ENCODE results near the gene CDKL1. TPM values are rescaled to one million over a fixed set of nuclear protein-coding genes. Genes with fewer than 3 reads are reported as not detected.

CDKL1 gene
- polyA plus RNA-seq, 3 donors = 1.2 to 2.5 (median 1.3) TPM

DNA sequence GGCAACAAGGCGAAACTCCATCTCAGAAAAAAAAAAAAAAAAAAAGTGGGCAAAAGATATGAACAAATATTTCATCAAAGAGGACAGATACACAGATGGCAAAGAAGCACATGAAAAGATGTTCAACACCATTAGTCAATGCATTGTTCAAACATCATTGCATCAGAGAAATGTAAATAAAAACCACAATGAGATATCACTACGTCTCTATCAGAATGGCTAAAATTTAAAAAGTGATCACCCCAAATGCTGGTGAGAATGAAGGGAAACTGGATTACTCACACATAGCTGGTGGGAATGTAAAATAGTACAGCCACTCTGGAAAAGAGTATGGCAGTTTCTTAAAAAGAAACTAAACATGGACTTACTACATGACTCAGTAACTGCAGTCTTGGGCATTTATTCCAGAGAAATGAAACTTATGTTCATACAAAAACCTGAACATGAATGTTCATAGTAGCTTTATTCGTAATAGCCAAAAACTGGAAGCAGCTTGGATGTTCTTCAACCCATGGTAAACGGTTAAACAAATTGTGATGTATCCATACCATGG is 88.2 kb downstream of the CDKL1 start:
- H3K9ac ChIP-seq (ENCODE audit: insufficient read depth, low read length, poor library complexity, severe bottlenecking) = no peak overlapping the region
- no peak for DNase-seq
- H3K36me3 Mint-ChIP-seq = peaks cover 0 to 2% of the 10 kb centered on the region in 2 donors
- TF ChIP-seq, protein P1, sequence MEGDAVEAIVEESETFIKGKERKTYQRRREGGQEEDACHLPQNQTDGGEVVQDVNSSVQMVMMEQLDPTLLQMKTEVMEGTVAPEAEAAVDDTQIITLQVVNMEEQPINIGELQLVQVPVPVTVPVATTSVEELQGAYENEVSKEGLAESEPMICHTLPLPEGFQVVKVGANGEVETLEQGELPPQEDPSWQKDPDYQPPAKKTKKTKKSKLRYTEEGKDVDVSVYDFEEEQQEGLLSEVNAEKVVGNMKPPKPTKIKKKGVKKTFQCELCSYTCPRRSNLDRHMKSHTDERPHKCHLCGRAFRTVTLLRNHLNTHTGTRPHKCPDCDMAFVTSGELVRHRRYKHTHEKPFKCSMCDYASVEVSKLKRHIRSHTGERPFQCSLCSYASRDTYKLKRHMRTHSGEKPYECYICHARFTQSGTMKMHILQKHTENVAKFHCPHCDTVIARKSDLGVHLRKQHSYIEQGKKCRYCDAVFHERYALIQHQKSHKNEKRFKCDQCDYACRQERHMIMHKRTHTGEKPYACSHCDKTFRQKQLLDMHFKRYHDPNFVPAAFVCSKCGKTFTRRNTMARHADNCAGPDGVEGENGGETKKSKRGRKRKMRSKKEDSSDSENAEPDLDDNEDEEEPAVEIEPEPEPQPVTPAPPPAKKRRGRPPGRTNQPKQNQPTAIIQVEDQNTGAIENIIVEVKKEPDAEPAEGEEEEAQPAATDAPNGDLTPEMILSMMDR (IDR thresholded peaks at IDR 0.05) = no peak
- H2AFZ ChIP-seq (ENCODE audit: insufficient read depth, low read depth, low read length, poor library complexity, severe bottlenecking) = no peak overlapping the region
- H3K4me1 ChIP-seq (ENCODE audit: control insufficient read depth in 1 of 2, insufficient read depth in 2 of 2, low read length in 2 of 2) = peaks cover 17 to 34% of the 10 kb centered on the region in 2 donors
- H3K27me3 ChIP-seq (ENCODE audit: control insufficient read depth in 2 of 2, insufficient read depth in 2 of 2, low read length in 2 of 2) = no peaks in the 10 kb centered on the region
- intact Hi-C loops (cut with micrococcal nuclease) = no loop called here
- no peaks in the 10 kb centered on the region for H3K9me3 Mint-ChIP-seq
- no peak overlapping the region for H3K27ac ChIP-seq (ENCODE audit: low read depth in 1 of 2, low read length in 2 of 2)
- no peak overlapping the region for H3K4me3 ChIP-seq (replicated peaks in 1 of 3; ENCODE audit: low read depth in 2 of 3, low read length in 3 of 3)
- peaks cover 18% of the 10 kb centered on the region for H3K4me1 Mint-ChIP-seq
- peaks cover 18% of the 10 kb centered on the region for H3K79me2 ChIP-seq (ENCODE audit: insufficient read depth, low read length)
- H3K27me3 Mint-ChIP-seq (ENCODE audit: low read depth in 3 of 3) = peaks cover 0 to 3% (median 0%) of the 10 kb centered on the region in 3 donors
- no peak overlapping the region for H3K27ac Mint-ChIP-seq
- H3K4me2 ChIP-seq (replicated peaks; ENCODE audit: extremely low read depth, low read length, poor library complexity, severe bottlenecking) = no peak overlapping the region
- no peaks in the 10 kb centered on the region for H3K36me3 ChIP-seq (replicated peaks in 1 of 2; ENCODE audit: control insufficient read depth in 1 of 2, insufficient read depth in 2 of 2, low read length in 2 of 2)
- WGBS (ENCODE audit: insufficient coverage) = no CpG with 5 or more reads among the region's 4 CpGs
- H3K9me3 ChIP-seq (replicated peaks in 1 of 2; ENCODE audit: control insufficient read depth in 1 of 2, insufficient read depth in 1 of 2, low read length in 2 of 2) = no peaks in the 10 kb centered on the region
- H4K20me1 ChIP-seq (ENCODE audit: insufficient read depth, low read length) = peaks cover 4% of the 10 kb centered on the region
- no peak overlapping the region for H3K4me3 Mint-ChIP-seq

DNA sequence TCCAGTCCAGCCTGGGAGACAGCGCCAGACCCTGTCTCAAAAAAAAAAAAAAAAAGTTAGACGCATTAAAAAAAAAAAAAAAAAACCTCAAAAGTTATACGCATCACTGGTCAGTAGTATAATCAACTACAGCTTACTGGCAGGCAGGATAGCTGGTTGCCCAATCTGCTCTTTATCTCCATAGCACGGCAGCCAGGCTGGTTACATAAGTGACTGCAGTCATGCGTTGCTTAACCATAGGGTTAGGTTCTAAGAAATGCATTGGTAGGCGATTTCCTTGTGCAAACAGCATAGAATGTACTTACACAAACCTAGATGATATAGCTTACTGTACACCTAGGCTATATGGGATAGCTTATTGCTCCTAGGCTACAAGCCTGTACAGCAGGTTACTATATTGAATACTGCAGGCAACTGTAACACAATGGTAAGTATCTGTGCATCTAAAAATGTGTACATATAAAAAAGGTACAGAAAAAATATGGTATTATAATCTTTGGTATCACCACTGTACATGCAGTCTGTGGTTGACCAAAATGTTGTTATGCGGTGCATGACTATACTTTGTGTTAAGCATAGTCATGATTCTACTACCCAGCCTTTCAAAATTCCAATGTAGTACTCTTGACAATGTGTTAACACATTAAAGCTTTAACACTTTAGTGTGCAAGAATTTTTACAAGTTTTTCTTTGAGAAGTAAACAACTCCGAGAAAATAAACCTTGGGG is 92.8 kb downstream of the CDKL1 start:
- Histone ChIP-seq H2AFZ (ENCODE audit: insufficient read depth, low read depth, low read length, poor library complexity, severe bottlenecking) (no peak overlapping the region), H3K9ac (ENCODE audit: insufficient read depth, low read length, poor library complexity, severe bottlenecking) (no peak overlapping the region), H3K27ac (ENCODE audit: low read depth in 1 of 2, low read length in 2 of 2) (peak overlapping the region in 1 of 2 donors; percentile 21), H3K4me2 (replicated peaks; ENCODE audit: extremely low read depth, low read length, poor library complexity, severe bottlenecking) (no peak overlapping the region), H3K4me3 (replicated peaks in 1 of 3; ENCODE audit: low read depth in 2 of 3, low read length in 3 of 3) (no peak overlapping the region), H3K4me1 (ENCODE audit: control insufficient read depth in 1 of 2, insufficient read depth in 2 of 2, low read length in 2 of 2) (peaks cover 0 to 11% of the 10 kb centered on the region in 2 donors), H4K20me1 (ENCODE audit: insufficient read depth, low read length) (no peaks in the 10 kb centered on the region), H3K36me3 (replicated peaks in 1 of 2; ENCODE audit: control insufficient read depth in 1 of 2, insufficient read depth in 2 of 2, low read length in 2 of 2) (no peaks in the 10 kb centered on the region), H3K9me3 (replicated peaks in 1 of 2; ENCODE audit: control insufficient read depth in 1 of 2, insufficient read depth in 1 of 2, low read length in 2 of 2) (no peaks in the 10 kb centered on the region), H3K27me3 (ENCODE audit: control insufficient read depth in 2 of 2, insufficient read depth in 2 of 2, low read length in 2 of 2) (no peaks in the 10 kb centered on the region), H3K79me2 (ENCODE audit: insufficient read depth, low read length) (peaks cover 5% of the 10 kb centered on the region)
- peak; percentile 49 to 69 (median 63) for DNase-seq
- WGBS (ENCODE audit: insufficient coverage) = no CpG with 5 or more reads among the region's 8 CpGs
- H3K27ac Mint-ChIP-seq = peak overlapping the region in 1 of 7 donors; percentile 46
- TF ChIP-seq, protein P1 (IDR thresholded peaks at IDR 0.05) = no peak
- H3K4me1 Mint-ChIP-seq = peaks cover 5% of the 10 kb centered on the region
- no peaks in the 10 kb centered on the region for H3K9me3 Mint-ChIP-seq
- H3K36me3 Mint-ChIP-seq = peaks cover 2% of the 10 kb centered on the region in 2 donors
- H3K27me3 Mint-ChIP-seq (ENCODE audit: low read depth in 3 of 3) = peaks cover 0 to 2% (median 0%) of the 10 kb centered on the region in 3 donors
- intact Hi-C loops (cut with micrococcal nuclease) = no loop called here
- H3K4me3 Mint-ChIP-seq = no peak overlapping the region
